Heart left ventricle (tissue), 13 donors: ENCODE results near the gene AIG1.

ENCODE experiments used
- POLR2A ChIP-seq, 2 donors: fragments of 450-650 bp; IDR thresholded peaks; one replicate each; pipeline ENCODE4 v1.6.1; 2017; ENCODE audit warnings: antibody characterized with exemption in 2 of 2, mild to moderate bottlenecking in 2 of 2, moderate library complexity in 2 of 2
- TF ChIP-seq, protein P1 (sequence below), 12 donors: fragments of 200-600 bp; sonication (generic) in 4 of 12; IDR thresholded peaks; one replicate each; pipeline versions ENCODE4 v1.5.0 to v1.8.0; 2018 to 2022; ENCODE audit warnings: antibody characterized with exemption in 12 of 12, mild to moderate bottlenecking in 5 of 12
- donor health status: ischemic (EF 13 %, LVEDD 7.1; RV severe dilation, severe dysfunction).
- donor health status: DM: no; HTN: yes; CAD: no.
- donor health status: DM: no; HTN: no; CAD: no.
- donor health status: ischemic (EF 25% LVEDD 6.9; RV normal size, moderate dysfunction).
- donor health status: ischemic (EF 25% LVEDD 5.7; RV mildly dilated, moderate dysfunction).
- donor health status: ischemic (EF 35%, LVEDD 5.7; RV mildly dilated, moderate dysfunction).
- donor health status: nonischemic (EF 11% LVEDD 7.7; RV severe dilation, severe dysfunction).
- donor health status: DM: yes; HTN: yes; CAD: no.
- donor health status: PGD.
- donor health status: ischemic (EF 29% LVEDD 5.4; RV normal size, mild dysfunction).
- donor health status: nonischemic (EF 23%, LVEDD 6.1; RV moderate dilation, normal function).

GRCh38 chr6:143141442-143141841 lies 80.8 kb downstream of the AIG1 start:
- TF ChIP-seq, protein P1, sequence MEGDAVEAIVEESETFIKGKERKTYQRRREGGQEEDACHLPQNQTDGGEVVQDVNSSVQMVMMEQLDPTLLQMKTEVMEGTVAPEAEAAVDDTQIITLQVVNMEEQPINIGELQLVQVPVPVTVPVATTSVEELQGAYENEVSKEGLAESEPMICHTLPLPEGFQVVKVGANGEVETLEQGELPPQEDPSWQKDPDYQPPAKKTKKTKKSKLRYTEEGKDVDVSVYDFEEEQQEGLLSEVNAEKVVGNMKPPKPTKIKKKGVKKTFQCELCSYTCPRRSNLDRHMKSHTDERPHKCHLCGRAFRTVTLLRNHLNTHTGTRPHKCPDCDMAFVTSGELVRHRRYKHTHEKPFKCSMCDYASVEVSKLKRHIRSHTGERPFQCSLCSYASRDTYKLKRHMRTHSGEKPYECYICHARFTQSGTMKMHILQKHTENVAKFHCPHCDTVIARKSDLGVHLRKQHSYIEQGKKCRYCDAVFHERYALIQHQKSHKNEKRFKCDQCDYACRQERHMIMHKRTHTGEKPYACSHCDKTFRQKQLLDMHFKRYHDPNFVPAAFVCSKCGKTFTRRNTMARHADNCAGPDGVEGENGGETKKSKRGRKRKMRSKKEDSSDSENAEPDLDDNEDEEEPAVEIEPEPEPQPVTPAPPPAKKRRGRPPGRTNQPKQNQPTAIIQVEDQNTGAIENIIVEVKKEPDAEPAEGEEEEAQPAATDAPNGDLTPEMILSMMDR (IDR thresholded peaks at IDR 0.05), result no peak
- TF ChIP-seq POLR2A (IDR thresholded peaks at IDR 0.05), result no peak
